GM19035 (cell line): ENCODE data around the gene COX7C.
"Not testable (repeated sequence)": the region's sequence is repeated elsewhere in the genome, so short reads cannot be mapped to it uniquely, and the experiment has no call there.

Source experiments
- ATAC-seq: cut with Tn5 transposase; IDR thresholded peaks from one replicate; pipeline ENCODE4 v1.9.1; 2021; ENCODE audit not compliant: unreplicated experiment

Gene COX7C

GRCh38 chr5:86660771-86661170, 43.0 kb downstream of the COX7C start:
- not testable (repeated sequence) for ATAC-seq

- ATAC-seq, result no peak
These were observed 46.4 kb downstream of the COX7C start for GRCh38 chr5:86664173-86664572.

GRCh38 chr5:86665984-86666760, 48.4 kb downstream of the COX7C start:
- no peak for ATAC-seq

- no peak for ATAC-seq
These were observed 49.2 kb downstream of the COX7C start for GRCh38 chr5:86666981-86667380.
